Trophoblast cell (in vitro differentiated cells and primary cell): ENCODE results near the gene CAPS.

Experiments
- DNase-seq, 2 donors: peaks; one replicate each; pipeline ENCODE4 v3.0.0-alpha.2; 2016
- H2AFZ ChIP-seq: 2 replicates; pipeline ENCODE4 v1.6.1; 2013; ENCODE audit warnings: low read length, moderate library complexity, mild to moderate bottlenecking; ENCODE audit not compliant: insufficient read depth, poor library complexity
- H2AK5ac ChIP-seq: 2 replicates; pipeline ENCODE4 v1.6.1; 2013; ENCODE audit warnings: mild to moderate bottlenecking, low read length
- H2BK120ac ChIP-seq: 2 replicates; pipeline ENCODE4 v1.6.1; 2013; ENCODE audit warnings: low read length, mild to moderate bottlenecking, moderate library complexity; ENCODE audit not compliant: insufficient read depth, poor library complexity
- H2BK12ac ChIP-seq: 2 replicates; pipeline ENCODE4 v1.6.1; 2013; ENCODE audit warnings: mild to moderate bottlenecking, low read length, moderate library complexity
- H2BK5ac ChIP-seq: 2 replicates; pipeline ENCODE4 v1.6.1; 2013; ENCODE audit warnings: low read length, low read depth, moderate library complexity, mild to moderate bottlenecking; ENCODE audit not compliant: poor library complexity
- H3K14ac ChIP-seq: 2 replicates; pipeline ENCODE4 v1.6.1; 2013; ENCODE audit warnings: mild to moderate bottlenecking, low read length
- H3K18ac ChIP-seq: 2 replicates; pipeline ENCODE4 v1.6.1; 2013; ENCODE audit warnings: mild to moderate bottlenecking, low read length
- H3K23ac ChIP-seq: 2 replicates; pipeline ENCODE4 v1.6.1; 2013; ENCODE audit warnings: low read length
- H3K27ac ChIP-seq: 2 replicates; pipeline ENCODE4 v1.5.1; 2013; ENCODE audit warnings: low read depth, mild to moderate bottlenecking, inconsistent platforms, low read length, moderate library complexity
- H3K27me3 ChIP-seq: 2 replicates; pipeline ENCODE4 v1.6.1; 2013; ENCODE audit warnings: inconsistent platforms, mild to moderate bottlenecking, low read length, moderate library complexity; ENCODE audit not compliant: insufficient read depth
- H3K36me3 ChIP-seq, 2 experiments: 1 replicate in 1 of 2; 2 replicates in 1 of 2; pipeline ENCODE4 v1.6.1; 2013; ENCODE audit warnings: low read length in 2 of 2, mild to moderate bottlenecking in 2 of 2, moderate library complexity in 1 of 2; ENCODE audit not compliant: insufficient read depth in 2 of 2, control insufficient read depth in 1 of 2
- H3K4ac ChIP-seq: 2 replicates; pipeline ENCODE4 v1.6.1; 2013; ENCODE audit warnings: low read depth, mild to moderate bottlenecking, low read length, moderate library complexity
- H3K4me1 ChIP-seq, 2 experiments: 1 replicate in 1 of 2; 2 replicates in 1 of 2; pipeline ENCODE4 v1.6.1; 2013; ENCODE audit warnings: low read length in 2 of 2, mild to moderate bottlenecking in 2 of 2, moderate library complexity in 1 of 2; ENCODE audit not compliant: insufficient read depth in 2 of 2, control insufficient read depth in 1 of 2
- H3K4me2 ChIP-seq: 2 replicates; pipeline ENCODE4 v1.6.1; 2013; ENCODE audit warnings: inconsistent platforms, mild to moderate bottlenecking, low read length, moderate library complexity
- H3K4me3 ChIP-seq: 2 replicates; pipeline ENCODE4 v1.5.1; 2013; ENCODE audit warnings: mild to moderate bottlenecking, low read depth, low read length, inconsistent platforms
- H3K79me1 ChIP-seq: one replicate; pipeline ENCODE4 v1.6.1; 2013; ENCODE audit warnings: low read length
- H3K79me2 ChIP-seq: 2 replicates; pipeline ENCODE4 v1.6.1; 2013; ENCODE audit warnings: low read length, mild to moderate bottlenecking; ENCODE audit not compliant: control insufficient read depth, insufficient read depth, poor library complexity
- H3K9ac ChIP-seq: 2 replicates; pipeline ENCODE4 v1.6.1; 2013; ENCODE audit warnings: mild to moderate bottlenecking, low read length
- H3K9me3 ChIP-seq: 2 replicates; pipeline ENCODE4 v1.6.1; 2013; ENCODE audit warnings: low read depth, mild to moderate bottlenecking, control low read depth, inconsistent platforms, low read length; ENCODE audit not compliant: insufficient read depth
- H4K12ac ChIP-seq: 2 replicates; pipeline ENCODE4 v1.6.1; 2013; ENCODE audit warnings: low read depth, mild to moderate bottlenecking, low read length, moderate library complexity
- H4K8ac ChIP-seq: 2 replicates; pipeline ENCODE4 v1.6.1; 2013; ENCODE audit warnings: low read depth, mild to moderate bottlenecking, low read length, moderate library complexity
- H4K91ac ChIP-seq: one replicate; pipeline ENCODE4 v1.6.1; 2013; ENCODE audit warnings: low read depth, mild to moderate bottlenecking, low read length, moderate library complexity
- WGBS: extraction: QIAGEN DNeasy Blood & Tissue Kit; methylation state at CpG from one replicate; pipeline ENCODE4 v1.1.7; 2013; ENCODE audit warnings: missing lambda C conversion rate; ENCODE audit not compliant: insufficient read length, insufficient coverage; ENCODE audit errors: extremely low coverage; 5-methylcytosine and 5-hydroxymethylcytosine counted together

CAPS gene

GRCh38 chr19:5963855-5964254, 49.8 kb downstream of the CAPS start:
- Histone ChIP-seq H3K4me2 (no peak overlapping the region), H3K18ac (no peak overlapping the region), H3K27ac (no peak overlapping the region), H4K91ac (no peak overlapping the region), H4K12ac (no peak overlapping the region), H4K8ac (no peak overlapping the region), H3K9ac (no peak overlapping the region), H2BK5ac (no peak overlapping the region), H3K4ac (peak overlapping the region; percentile 43), H2BK120ac (no peak overlapping the region), H2BK12ac (no peak overlapping the region), H3K14ac (no peak overlapping the region), H3K4me1 (peaks cover 37 to 46% of the 10 kb centered on the region in 2 experiments), H3K79me1 (peaks cover 2% of the 10 kb centered on the region), H3K4me3 (no peak overlapping the region), H3K79me2 (peaks cover 26% of the 10 kb centered on the region), H2AK5ac (no peak overlapping the region), H3K27me3 (no peaks in the 10 kb centered on the region), H2AFZ (no peak overlapping the region), H3K36me3 (peaks cover 3 to 5% of the 10 kb centered on the region in 2 experiments), H3K23ac (no peak overlapping the region), H3K9me3 (no peaks in the 10 kb centered on the region)
- WGBS: no CpG with 5 or more reads among the region's 7 CpGs
- DNase-seq: no peak

GRCh38 chr19:5964816-5965565, 50.9 kb downstream of the CAPS start:
- H3K36me3 ChIP-seq: peaks cover 3 to 8% of the 10 kb centered on the region in 2 experiments
- peak overlapping the region; percentile 39 for H3K4ac ChIP-seq
- H4K12ac ChIP-seq: no peak overlapping the region
- H3K4me2 ChIP-seq: no peak overlapping the region
- no peak overlapping the region for H4K8ac ChIP-seq
- no peak overlapping the region for H2AK5ac ChIP-seq
- H2BK120ac ChIP-seq: no peak overlapping the region
- H3K18ac ChIP-seq: no peak overlapping the region
- H3K9me3 ChIP-seq: no peaks in the 10 kb centered on the region
- H3K23ac ChIP-seq: no peak overlapping the region
- H3K4me3 ChIP-seq: no peak overlapping the region
- DNase-seq: no peak
- H3K9ac ChIP-seq: no peak overlapping the region
- no peak overlapping the region for H3K27ac ChIP-seq
- no CpG with 5 or more reads among the region's 5 CpGs for WGBS
- peaks cover 37 to 52% of the 10 kb centered on the region in 2 experiments for H3K4me1 ChIP-seq
- no peak overlapping the region for H2BK12ac ChIP-seq
- H2AFZ ChIP-seq: no peak overlapping the region
- no peak overlapping the region for H3K14ac ChIP-seq
- no peak overlapping the region for H4K91ac ChIP-seq
- peaks cover 2% of the 10 kb centered on the region for H3K79me1 ChIP-seq
- peaks cover 24% of the 10 kb centered on the region for H3K79me2 ChIP-seq
- no peak overlapping the region for H2BK5ac ChIP-seq
- H3K27me3 ChIP-seq: no peaks in the 10 kb centered on the region
